ENCODE measurements around the gene ERCC5. TPM values are rescaled to one million over a fixed set of nuclear protein-coding genes. Genes with fewer than 3 reads are reported as not detected.

Gene ERCC5
- total RNA-seq, 2 experiments from 2014 or later: 59.4 to 66.5 TPM

DNA sequence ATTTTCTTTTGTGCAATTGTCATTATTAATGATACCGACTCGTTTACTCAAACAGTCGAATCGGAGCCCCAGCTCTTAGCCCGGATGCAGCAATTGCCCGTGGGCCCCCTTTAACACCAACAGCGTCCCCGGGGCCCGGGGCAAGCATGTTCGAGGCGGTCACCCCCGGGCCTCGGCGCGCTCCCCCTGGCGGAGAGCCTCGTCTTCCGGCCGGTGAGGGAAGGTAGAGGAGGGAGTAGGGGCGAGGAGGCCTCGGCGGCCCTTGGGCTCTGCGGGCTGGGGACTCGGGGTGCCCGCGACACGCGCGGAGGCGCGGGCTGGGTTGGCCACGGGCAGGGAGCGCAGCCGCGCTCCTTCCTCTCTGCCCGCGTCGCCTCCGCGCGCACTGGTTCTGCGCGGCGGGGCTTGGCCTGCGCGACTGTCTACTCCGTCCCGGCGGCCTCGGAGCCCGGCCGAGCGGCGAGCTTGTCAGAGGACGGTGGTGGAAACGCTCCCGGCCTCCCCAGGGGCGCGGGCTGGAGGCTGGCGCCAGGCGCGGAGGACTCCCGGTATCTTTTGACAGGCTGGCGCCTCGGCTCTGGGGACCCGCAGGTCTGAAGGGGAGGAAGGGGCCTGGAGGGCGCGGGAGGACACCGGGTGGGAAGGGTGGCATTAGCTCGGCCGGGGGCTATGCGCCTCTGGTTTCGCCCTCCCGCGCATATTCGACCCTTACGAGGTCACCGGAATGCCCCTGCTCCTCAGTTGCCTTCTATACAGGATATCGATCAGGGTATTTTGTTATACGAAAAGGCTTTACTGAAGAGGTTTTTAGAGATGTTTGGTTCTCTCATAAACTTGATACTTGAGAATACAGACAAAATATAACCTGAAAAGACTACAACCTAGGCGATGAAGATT lies 45.4 kb upstream of the ERCC5 start:
- peak overlapping the region; percentile 81 for H3K27ac Mint-ChIP-seq

DNA sequence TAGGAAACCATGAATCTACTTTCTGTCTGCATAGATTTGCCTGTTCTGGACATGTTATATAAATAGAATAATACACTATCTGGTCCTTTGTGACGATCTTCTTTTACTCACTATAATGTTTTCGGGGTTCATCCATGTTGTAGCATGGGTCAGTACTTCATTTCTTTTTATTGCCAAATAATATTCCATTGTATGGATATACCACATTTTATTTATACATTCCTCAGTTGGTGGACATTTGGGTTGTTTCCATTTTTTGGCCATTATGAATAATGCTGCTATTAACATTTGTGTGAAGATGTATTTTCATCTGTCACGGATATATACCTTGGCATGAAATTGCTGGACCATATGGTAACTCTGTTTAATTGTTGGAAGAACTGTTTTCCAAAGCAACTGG lies 40.2 kb upstream of the ERCC5 start:
- H3K4me3 Mint-ChIP-seq: no peak overlapping the region
- H3K27ac Mint-ChIP-seq: no peak overlapping the region
- peaks cover 19% of the 10 kb centered on the region for H3K4me1 Mint-ChIP-seq (ENCODE audit: low read depth)
- POLR2A ChIA-PET: no interaction called here
- H3K36me3 Mint-ChIP-seq (ENCODE audit: low read depth): peaks cover 18% of the 10 kb centered on the region
- DNase-seq (no peak), ATAC-seq (no peak)
- no peaks in the 10 kb centered on the region for H3K27me3 Mint-ChIP-seq
- H3K9me3 Mint-ChIP-seq: no peaks in the 10 kb centered on the region
- TF ChIP-seq, protein P1, sequence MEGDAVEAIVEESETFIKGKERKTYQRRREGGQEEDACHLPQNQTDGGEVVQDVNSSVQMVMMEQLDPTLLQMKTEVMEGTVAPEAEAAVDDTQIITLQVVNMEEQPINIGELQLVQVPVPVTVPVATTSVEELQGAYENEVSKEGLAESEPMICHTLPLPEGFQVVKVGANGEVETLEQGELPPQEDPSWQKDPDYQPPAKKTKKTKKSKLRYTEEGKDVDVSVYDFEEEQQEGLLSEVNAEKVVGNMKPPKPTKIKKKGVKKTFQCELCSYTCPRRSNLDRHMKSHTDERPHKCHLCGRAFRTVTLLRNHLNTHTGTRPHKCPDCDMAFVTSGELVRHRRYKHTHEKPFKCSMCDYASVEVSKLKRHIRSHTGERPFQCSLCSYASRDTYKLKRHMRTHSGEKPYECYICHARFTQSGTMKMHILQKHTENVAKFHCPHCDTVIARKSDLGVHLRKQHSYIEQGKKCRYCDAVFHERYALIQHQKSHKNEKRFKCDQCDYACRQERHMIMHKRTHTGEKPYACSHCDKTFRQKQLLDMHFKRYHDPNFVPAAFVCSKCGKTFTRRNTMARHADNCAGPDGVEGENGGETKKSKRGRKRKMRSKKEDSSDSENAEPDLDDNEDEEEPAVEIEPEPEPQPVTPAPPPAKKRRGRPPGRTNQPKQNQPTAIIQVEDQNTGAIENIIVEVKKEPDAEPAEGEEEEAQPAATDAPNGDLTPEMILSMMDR (IDR thresholded peaks at IDR 0.05): no peak
- intact Hi-C loops (cut with micrococcal nuclease): no loop called here
- CTCF ChIA-PET: no interaction called here

More for the DNA sequence above, 45.4 kb upstream of the ERCC5 start:
- Mint-ChIP-seq H3K4me3 (peak overlapping the region; percentile 92), H3K36me3 (ENCODE audit: low read depth) (peaks cover 13% of the 10 kb centered on the region), H3K4me1 (ENCODE audit: low read depth) (peaks cover 23% of the 10 kb centered on the region), H3K27me3 (peaks cover 8% of the 10 kb centered on the region), H3K9me3 (no peaks in the 10 kb centered on the region)
- CTCF ChIA-PET: interaction anchor here (0.6 to 2.1 kb wide), 23 partner anchors 8 to 220 kb away, joined by 3 to 14 read pairs (median 4); partner anchors contain the start of genes ERCC5 and TEX30
- ATAC-seq (peak; percentile 81), DNase-seq (peak; percentile 90)
- TF ChIP-seq, protein P1 (IDR thresholded peaks at IDR 0.05): peak; percentile 83
- POLR2A ChIA-PET: interaction anchor here (1.0 to 2.5 kb wide), 10 partner anchors 11 to 211 kb away, joined by 3 to 20 read pairs (median 4); partner anchors contain the start of genes ERCC5, TEX30 and TPP2
- intact Hi-C loops (cut with micrococcal nuclease): loop anchor here (5.0 kb wide), 3 partner anchors 33 to 203 kb away; partner anchors contain the start of genes ERCC5 and TPP2

DNA sequence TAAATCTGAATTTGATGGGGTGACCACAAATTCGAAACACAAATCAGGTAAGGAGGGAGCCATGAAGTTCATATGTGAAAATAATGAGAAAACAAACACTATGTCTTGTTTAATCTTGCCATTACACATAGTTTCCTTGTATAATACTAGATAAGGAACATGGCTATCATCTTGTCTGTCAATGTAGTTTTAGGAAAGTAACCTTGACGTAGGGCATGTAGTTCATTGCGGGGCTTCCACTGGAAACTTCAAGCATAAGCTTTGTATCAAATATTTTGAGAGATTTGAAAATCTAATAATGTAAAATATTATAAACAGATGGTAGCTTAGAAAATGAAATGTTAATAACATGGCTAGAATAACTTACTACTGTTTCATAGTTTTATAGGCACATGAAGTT lies 38.1 kb upstream of the ERCC5 start:
- Mint-ChIP-seq H3K27me3 (no peaks in the 10 kb centered on the region), H3K36me3 (ENCODE audit: low read depth) (peaks cover 32% of the 10 kb centered on the region), H3K9me3 (peaks cover 4% of the 10 kb centered on the region), H3K27ac (no peak overlapping the region), H3K4me1 (ENCODE audit: low read depth) (peaks cover 19% of the 10 kb centered on the region), H3K4me3 (no peak overlapping the region)
- CTCF ChIA-PET: interaction anchor here (0.8 kb wide), 1 partner anchor 37 kb away, joined by 3 read pairs; no protein-coding TSS in a partner anchor
- POLR2A ChIA-PET: interaction anchor here (0.6 kb wide), 1 partner anchor 29 kb away, joined by 3 read pairs; no protein-coding TSS in a partner anchor
- DNase-seq (no peak), ATAC-seq (no peak)
- TF ChIP-seq, protein P1 (IDR thresholded peaks at IDR 0.05): no peak
- intact Hi-C loops (cut with micrococcal nuclease): no loop called here

DNA sequence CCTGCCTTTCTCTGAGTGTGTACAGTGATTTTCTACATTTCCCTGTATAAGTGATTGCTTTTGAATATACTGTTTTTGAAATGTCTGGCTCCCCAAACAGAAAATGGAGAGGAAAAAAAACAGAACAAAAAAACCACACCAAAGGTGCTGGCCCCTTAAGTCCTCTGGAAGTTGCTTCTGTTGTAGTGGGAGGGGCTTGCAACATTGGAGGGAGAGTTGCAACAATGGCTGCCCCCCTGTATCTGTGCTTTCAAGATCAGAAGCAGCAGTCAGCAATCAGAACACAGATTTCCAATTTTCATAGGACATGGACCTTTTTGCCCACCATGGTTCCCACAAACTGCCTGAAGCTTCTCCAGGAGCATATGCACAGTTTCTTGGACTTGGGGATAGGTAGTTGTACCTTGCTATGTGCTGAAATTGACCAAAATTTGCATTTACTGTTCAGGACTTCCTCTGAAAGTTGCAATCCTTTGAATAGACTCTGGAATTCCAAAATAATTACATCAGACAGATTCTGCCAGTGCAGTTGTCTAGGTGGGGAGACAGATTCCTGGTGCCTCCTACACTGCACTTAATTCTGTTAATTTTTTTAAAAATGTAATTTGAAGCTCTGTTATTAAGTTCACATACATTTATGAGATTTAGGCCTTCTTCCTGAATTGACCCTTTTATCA lies 33.1 kb upstream of the ERCC5 start:
- no peaks in the 10 kb centered on the region for H3K27me3 Mint-ChIP-seq
- H3K9me3 Mint-ChIP-seq: peaks cover 4% of the 10 kb centered on the region
- POLR2A ChIA-PET: no interaction called here
- TF ChIP-seq, protein P1 (IDR thresholded peaks at IDR 0.05): no peak
- H3K27ac Mint-ChIP-seq: no peak overlapping the region
- no peak for ATAC-seq
- CTCF ChIA-PET: interaction anchor here (1.7 kb wide), 1 partner anchor 13 kb away, joined by 9 read pairs; no protein-coding TSS in a partner anchor
- no peak for DNase-seq
- H3K4me3 Mint-ChIP-seq: no peak overlapping the region
- H3K4me1 Mint-ChIP-seq (ENCODE audit: low read depth): peaks cover 26% of the 10 kb centered on the region
- intact Hi-C loops (cut with micrococcal nuclease): no loop called here
- peaks cover 32% of the 10 kb centered on the region for H3K36me3 Mint-ChIP-seq (ENCODE audit: low read depth)
